GM21526 (cell line): Measurements from ENCODE around the gene SORBS1.

Experiments used
- ATAC-seq: cut with Tn5 transposase; IDR thresholded peaks from one replicate; pipeline ENCODE4 v1.9.1; 2021; ENCODE audit warnings: moderate library complexity; ENCODE audit not compliant: unreplicated experiment, low FRiP score

The SORBS1 gene

DNA sequence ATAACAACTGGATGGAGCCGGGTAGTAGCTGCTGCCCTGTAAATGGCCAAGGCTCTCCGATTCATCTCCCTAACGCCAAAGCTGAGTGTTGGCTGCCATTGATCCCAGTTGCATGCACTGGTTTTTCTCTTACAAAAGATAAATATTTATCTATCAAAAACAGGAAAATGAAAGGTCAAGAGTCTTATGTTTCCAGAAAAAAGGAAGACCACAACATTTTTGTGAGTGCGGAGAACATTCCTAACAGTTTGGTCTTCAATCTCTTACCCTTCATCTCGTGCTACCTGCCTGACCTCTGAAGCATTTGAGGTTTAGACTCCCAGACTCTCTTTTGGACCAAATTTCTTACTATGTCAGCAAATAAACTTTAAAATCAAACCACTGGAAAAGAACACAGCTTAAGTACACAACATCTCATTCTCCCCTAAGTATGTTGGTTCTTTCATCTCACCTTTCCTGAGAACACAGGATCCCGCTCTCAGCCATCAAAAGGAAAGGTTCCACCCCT is 61.6 kb downstream of the SORBS1 start:
- ATAC-seq: no peak

DNA sequence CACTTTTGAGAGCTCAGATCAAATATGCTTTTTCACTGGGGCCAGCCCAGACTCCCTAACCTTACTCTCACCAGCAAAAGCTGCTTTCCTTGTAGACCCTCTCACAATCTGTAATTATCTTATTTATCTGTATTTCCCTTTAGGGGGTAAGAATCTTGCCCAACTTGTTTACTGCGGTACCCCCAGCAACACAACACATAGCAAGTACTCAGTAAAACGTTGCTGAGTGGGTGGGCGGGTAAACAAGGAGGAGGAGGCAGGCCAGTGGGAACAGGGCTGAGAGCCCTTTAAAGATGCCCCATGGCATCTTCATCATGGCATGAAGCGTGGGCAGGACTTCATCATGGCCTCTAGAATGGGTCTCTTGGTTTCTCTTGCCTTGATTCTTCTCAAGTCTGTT is 64.2 kb downstream of the SORBS1 start:
- ATAC-seq: no peak

DNA sequence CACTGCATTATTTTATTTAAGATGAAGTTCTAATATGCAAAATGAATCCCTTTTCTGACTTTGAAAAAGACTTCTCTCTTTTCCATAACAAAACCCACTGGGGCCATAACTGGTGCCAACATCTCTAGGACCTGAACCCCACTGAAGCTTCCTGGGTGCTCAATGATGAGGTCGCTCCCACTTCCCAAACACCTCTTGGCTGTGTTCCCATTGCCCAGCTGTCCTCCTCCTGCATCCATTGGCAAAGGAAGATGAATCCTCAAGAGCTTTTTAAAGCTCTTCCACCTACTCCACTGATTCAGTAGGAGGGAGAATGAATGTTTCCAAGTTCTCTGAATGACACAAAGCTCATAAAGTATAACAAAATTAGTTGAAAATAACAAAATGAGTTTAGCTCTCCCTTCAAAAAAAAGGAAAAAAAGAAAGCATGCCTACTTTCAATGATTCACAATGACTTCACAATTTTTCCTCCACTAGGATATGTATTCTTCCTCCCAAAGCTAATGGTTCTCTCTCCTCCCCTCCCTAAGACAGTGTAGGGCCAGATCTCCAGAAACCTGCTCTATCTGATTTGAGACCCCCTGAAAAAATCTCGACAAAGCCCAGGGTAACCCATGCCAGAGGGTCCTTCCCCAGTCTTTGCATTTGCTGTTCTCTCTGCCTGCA is 64.8 kb downstream of the SORBS1 start:
- ATAC-seq: no peak

DNA sequence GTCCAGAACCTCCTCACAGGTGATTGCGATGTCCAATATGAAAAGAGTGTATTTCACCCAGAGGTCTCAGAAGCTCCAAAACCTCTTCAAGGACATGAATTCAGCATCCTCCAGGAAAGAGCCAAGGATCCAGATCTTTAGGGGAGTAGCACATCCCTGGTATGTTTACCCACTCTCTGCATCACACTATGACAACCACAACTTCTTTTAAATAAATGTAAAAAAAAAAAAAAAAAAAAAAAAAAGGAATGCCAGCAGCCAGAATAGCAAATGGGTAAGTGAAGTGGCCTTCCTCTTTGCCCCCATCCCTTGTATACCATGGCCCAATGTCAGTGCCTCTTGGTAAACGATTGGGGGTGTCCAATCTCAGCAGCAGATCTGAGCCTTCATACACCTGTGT is 67.3 kb downstream of the SORBS1 start:
- ATAC-seq: no peak

DNA sequence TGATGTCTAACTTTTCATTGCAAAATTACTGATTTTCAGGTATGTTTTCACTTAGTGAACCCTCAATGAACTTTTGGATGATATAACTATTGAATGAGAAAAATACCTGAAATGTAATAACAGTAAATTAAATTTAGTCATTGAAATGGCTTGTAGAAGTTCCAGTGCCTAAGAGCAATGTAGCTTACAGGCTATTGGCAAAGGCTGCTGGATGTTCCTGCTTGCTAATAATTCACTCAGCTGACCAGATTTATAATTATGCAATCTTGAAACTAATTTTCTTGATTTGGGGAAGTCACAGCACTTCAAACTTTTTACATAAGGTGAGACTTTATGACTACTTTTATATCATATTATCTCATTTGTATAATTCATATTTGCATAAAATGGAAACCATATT is 73.2 kb downstream of the SORBS1 start:
- ATAC-seq: no peak

DNA sequence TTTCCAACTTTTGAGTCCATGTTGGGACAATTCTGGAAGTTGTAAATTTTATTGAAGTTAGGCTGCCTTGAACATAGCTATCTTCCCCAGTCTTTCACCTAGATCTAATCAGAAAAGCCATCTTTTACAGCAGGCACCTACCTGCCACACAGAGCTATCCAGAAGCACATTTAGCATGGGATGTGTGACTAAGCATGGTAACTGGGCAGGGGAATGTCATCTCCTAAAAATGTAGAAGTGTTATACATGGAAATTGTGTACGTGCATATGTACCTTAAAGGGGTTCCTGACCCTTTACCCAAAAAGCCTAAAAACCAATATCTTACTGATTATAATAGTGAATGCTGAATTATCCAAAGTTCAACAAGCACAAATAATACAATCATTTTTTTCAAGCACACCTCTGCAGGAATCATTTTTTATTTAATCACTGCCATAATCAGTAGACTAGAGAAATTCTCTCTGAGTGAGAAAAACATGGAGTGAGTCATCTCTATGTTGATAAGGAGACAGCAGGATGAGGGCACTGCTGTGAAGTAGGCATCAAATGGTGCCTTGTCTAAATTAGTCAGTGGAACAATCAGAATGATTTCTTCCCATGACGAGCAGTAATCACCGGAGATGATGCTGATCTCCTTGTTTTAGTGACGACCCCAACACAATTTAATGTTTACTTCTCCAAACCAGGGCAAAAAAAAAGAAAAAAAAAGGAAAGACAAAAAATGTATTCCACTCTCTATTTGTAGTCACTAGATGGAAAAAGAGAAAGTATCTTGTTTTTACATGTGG is 75.9 kb downstream of the SORBS1 start:
- ATAC-seq: no peak

DNA sequence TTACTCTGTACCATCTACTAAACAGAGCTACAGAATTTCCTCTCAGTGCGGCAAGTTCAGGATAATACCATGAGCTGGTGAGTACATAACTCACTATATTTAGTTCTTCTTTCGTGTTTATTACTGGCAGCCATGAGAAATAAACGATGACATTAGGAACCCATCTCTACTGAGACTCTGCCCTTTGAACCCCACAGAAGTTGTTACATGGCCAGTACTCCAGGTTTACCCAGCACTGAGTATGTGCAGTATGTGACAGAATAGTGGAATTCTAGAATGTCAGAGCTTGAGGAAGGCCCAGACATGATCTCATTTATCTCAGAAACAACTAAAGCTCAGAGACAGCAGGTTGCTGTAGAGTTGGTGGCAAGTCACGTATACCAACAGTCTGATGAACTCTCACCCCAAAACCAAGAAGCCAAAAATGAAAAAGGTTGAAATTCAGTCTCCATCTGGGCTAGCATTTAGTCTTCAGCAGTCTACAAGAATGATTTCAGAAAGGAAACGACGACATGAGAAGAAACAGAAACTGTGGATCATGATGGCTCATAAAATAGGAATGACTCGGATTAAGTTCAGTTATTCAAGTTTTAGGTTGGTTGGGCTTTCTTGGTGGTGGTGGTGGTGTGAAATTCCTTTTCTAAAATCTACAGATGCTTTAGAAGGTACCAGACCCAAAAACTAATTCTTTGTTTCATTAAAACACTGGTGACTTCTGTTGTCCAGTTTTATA is 78.5 kb downstream of the SORBS1 start:
- no peak for ATAC-seq

DNA sequence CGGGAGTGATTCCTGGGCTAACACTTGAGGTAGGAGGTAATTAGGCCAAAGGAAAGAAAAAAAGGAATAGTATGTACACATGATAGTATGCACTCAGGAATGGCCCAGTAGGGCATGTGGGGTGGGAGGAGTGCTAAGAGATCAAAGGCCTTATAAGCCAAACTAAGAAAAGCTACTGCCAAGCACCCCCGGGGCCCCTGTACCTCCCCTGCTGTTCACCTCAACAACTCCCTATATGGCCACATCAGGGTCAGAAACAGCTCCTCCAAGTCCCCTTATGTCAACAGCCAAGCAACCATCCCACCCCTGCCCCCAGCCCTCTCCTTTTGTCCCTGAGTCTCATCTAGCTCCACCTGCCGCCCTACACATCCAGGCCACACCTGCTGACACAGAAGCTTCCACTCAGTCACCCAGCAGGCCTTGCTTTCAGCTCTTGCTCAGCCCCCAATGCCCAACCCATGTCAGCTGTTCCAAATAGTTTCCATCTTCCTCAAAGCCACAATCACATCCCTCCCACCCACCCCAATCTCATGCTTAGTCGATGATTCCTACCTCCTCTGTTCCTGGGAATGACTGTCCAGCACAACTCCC is 80.2 kb downstream of the SORBS1 start:
- no peak for ATAC-seq

DNA sequence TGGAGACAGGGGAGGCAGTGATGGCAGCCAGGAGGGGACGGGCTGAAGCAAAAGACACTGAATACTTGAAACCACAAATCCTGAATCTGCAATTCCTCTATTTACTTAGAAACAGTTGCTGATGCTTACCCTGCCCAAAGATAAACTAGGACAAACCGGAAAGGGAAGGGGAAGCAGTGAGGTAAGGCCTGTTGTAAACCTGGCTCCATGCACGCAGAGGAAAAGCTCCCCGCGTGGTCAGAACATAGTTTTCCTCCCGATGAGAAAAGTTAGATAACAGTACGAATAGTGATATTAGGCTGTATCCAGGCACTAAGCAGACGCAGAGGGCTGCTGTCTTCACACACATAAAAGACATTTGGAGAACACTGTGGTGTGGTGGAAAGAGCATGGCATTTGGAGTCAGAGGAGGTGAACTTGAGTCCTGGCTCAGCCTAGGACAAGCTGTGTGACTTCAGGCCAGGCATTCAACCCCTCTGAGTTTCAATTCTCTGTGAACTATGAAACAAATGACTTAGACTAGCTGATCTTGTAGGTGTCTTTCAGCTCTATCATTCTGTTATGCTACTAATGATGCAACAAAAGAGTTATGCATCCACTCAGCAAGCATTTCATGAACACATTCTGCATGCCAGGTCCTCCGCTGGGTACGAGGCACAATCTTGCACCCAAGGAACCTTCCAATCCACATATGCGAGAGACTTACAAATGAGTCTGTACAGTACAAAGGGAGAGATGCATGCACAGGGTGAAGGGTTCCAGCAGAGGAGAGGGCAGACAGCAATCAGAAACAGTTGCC is 80.9 kb downstream of the SORBS1 start:
- no peak for ATAC-seq

DNA sequence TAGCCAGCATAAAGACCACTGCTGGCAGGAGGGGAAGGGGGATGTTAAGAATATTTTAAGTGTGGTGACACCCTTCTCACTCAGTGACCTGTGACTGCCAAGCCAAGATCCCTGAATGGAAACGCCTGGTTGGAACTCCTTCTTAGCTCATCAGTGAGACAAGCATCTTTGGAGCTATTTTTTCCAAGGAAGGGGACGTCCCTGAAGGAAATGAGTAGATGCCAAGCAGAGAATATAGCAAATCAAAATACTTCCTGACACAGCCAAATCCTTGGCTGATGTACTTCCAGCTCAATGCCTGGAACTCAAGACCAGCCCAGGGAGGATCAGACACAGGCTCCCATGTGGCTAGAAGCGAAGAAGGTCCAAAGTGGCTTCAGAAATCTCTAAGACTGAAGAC is 82.2 kb downstream of the SORBS1 start:
- no peak for ATAC-seq

DNA sequence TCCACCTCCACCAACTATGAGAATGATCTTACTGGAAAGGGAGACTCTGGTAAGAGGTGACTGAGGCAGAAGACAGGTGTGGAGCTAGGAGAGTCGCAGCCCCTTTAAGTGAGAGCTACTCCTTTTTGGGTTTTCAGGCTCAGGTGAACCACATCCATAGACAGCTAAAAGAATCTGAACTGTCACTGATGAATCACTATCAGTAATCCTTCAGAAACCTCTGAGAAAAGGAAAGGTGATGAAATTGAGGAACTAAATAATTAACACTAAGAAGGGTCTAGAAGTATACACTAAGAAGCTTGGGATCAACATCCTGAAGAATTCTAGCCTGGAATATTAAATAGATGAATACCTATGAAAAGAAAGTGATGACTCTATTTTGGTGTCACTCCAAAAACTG is 83.0 kb downstream of the SORBS1 start:
- no peak for ATAC-seq

DNA sequence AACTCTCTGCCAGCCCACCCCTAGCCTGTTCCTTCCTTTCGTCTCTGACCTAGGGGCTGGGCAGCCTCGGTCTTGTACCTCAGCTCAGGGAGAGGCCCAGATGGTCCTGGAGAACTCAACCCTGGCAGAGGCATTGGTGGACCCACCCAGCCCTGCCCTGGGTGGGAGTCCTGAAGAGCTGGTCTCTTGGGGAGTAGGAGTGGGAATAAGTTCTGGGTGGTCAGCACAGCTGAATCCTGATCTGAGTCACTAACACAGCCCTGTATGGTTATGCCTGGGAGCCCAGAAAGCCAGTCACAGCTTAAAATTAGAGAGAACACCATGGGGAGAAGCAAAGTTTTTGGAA is 84.0 kb downstream of the SORBS1 start:
- no peak for ATAC-seq

DNA sequence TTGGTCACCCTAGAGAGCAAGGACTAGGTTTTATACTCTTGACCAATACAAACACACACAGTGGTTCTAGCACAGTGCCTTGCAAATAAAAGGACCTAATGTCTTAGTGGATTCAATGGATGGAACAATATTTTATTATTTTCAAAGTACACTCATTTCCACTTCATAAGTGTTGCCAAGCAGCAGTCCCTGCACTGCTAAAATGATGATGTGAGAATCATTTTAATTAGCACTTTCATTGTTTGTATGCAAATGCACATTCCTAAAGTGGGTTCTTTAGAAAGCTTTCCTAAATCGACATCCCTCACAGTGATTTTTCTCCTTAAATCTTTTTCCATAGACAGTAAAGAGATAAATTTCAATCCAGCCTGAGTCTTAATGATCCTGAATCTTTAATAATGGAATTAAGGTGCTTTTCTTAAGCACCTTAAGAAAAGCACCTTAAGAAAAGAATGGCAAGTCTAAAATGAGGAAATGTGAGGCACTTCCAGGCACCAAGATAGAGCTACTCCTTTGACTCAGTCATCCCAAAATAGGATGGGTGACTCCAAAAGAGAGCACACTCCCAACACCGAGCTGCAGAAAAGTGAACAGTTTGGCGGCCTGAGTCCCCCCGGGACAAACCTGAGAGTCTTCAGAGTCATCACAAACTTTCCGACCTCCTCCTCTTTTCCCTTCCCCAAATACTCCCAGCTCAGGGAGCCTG is 84.5 kb downstream of the SORBS1 start:
- no peak for ATAC-seq

DNA sequence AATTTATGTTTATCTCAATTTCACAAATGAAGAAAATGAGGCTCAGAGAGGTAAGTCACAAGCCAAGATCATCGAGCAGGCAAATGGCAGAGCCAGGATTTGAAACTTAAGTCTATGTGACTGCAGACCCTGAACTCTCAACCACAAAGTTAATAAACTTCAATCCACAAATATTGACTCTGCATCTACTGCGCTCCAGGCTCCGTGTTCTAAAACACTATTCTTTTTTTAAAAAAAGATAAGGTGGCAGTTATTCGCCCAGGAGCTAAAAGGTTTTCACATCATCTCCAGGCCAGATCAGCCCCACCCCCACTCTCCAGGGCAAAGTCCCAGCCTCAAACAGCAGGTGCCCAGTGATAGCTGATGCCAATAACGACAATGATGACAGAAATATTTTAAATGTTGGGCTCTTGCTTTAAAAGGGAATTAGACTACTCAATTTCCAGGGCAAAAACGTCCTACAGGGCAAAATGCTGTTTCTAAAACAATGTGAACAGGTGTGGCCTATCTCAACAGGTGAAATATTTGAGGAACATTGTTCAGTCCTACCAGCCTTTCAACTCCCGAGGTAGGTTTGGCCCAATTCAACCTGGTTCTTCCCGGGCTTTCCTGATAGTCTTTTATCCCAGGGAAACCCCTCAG is 85.2 kb downstream of the SORBS1 start:
- ATAC-seq: no peak

DNA sequence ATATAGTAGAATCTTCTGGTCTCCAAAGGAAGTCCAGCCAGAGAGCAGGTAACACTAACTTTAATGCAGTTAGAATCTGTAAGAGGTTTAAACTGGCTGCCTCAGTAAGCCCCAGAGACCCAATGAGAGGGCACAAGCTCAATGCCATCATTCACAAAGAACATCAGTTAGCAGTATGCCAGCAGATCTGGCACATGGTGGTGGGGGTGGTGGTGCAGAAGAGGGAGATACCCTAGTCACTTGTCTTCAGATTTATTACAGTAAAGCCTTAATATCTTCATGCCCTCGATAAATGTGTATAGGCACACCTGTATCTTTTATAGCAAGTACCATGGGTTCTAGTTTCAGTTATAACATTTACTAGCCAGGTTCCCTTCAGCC is 86.2 kb downstream of the SORBS1 start:
- no peak for ATAC-seq

DNA sequence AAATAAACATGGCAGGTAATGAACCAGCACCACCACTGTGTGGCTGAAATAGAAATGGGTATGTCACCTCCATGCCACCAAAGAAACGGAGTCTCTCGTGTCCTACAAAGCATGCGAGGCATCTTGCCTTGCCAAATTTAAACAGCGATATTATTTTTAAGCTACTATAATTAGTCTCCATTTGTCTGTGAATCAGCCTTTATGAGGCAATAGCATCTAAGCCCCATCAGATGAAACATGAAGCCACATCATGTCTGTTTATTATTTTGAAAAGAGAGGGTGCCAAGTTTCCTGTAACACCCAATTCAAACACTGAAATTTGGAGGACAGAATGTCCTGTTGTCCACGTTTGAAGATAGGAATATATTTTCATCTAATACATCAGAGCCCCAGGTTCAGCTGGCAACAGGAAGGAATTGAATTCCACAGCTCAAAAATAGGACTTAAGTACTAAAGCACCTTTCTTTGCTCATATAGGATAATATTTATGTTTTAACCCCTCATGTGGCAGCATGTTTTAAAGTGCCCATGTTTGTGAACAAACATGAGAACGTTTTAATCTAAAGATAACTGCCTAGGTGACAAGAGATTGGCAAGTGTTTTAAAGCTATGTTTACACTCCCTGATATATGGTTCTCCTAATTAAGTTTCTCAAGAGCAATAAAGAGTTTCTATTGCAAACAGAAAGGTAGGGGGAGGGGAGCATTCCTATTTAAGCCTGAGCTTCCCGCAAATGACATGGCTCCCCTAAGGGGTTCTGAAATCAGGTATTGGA is 86.8 kb downstream of the SORBS1 start:
- no peak for ATAC-seq

DNA sequence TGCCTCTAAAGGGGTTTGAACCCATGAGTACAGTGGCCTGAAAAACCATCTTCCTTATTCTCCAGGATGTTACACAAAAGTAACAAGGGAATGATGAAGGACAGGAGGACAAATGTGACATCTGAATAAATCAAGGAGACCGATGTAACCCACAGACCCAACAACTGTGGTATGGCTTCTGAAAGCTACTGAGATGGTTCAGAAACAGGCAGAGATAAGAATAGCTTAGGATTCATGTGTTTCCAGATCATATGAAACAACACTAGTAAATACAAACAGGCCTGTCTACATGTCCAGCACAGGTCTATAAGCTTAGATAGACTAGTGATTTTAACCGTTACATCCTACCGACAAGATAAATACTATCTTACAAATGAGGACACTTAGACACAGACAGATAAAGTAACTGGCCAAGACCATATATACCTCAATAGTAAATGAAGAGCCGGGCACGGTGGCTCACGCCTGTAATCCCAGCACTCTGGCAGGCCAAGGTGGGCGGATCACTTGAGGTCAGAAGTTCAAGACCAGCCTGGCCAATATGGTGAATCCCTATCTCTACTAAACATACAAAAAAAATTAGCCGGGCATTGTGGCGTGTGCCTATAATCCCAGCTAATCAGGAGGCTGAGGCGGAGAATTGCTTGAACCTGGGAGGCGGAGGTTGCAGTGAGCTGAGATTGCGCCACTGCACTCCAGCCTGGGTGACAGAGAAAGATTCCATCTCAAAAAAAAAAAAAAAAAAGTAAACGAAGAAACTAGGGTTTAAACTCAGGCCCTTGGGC is 88.7 kb downstream of the SORBS1 start:
- ATAC-seq: no peak

DNA sequence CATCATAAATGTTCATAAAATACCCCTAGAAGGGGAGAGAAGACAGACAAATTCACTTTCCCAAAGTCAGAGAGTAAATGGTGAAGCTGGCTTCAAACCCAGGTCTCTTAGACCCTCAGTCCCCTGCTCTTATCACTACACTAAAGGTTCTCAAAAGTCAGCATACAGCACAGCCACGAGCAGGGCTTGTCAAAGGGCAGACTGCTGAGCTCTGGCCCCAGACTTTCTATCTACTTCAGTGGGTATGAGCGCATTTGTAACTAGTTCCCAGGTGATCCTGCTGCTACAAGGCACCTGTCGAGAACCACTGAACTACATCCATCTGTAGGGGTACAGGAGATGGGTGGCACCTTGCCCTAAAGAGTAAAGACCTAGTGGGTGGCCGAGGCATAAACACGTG is 91.5 kb downstream of the SORBS1 start:
- no peak for ATAC-seq
